HepG2 (cell line): ENCODE results near the gene IGIP. TPM values are rescaled to one million over a fixed set of nuclear protein-coding genes. Genes with fewer than 3 reads are reported as not detected.

Source experiments
- ARID4A ChIP-seq: sonication (generic); formaldehyde crosslinking; IDR thresholded peaks from 2 replicates; pipeline ENCODE4 v1.5.0; 2020; ENCODE audit warnings: mild to moderate bottlenecking, missing genetic modification reagents, borderline replicate concordance
- CEBPB ChIP-seq: IDR thresholded peaks from 2 replicates; pipeline ENCODE4 v1.6.1; 2011; ENCODE audit warnings: low read depth, low read length, improper control_type of control experiment, borderline replicate concordance
- DMAP1 ChIP-seq: IDR thresholded peaks from 2 replicates; pipeline ENCODE4 v1.6.1; 2016
- IRF2 ChIP-seq: IDR thresholded peaks from 2 replicates; pipeline ENCODE4 v1.6.1; 2018; ENCODE audit warnings: missing genetic modification reagents, missing compliant biosample characterization
- KAT7 ChIP-seq: IDR thresholded peaks from 2 replicates; pipeline ENCODE4 v1.6.1; 2018; ENCODE audit warnings: borderline replicate concordance, missing compliant biosample characterization
- KMT2A ChIP-seq: sonication (generic); formaldehyde crosslinking; IDR thresholded peaks from 2 replicates; pipeline ENCODE4 v1.4.0; 2020; ENCODE audit warnings: missing genetic modification reagents
- MAF1 ChIP-seq: sonication (generic); formaldehyde crosslinking; IDR thresholded peaks from 2 replicates; pipeline ENCODE4 v1.5.0; 2020; ENCODE audit warnings: missing genetic modification reagents, borderline replicate concordance
- MTF1 ChIP-seq: sonication (generic); formaldehyde crosslinking; IDR thresholded peaks from 2 replicates; pipeline ENCODE4 v1.5.0; 2020; ENCODE audit warnings: missing genetic modification reagents
- RFXANK ChIP-seq: IDR thresholded peaks from 2 replicates; pipeline ENCODE4 v1.6.1; 2016
- SAP130 ChIP-seq: IDR thresholded peaks from 2 replicates; pipeline ENCODE4 v1.6.1; 2016; ENCODE audit warnings: low read depth
- TFAP4 ChIP-seq: sonication (generic); IDR thresholded peaks from 2 replicates; pipeline ENCODE4 v1.6.1; 2016; ENCODE audit warnings: low read depth, borderline replicate concordance
- ZFP62 ChIP-seq: sonication (generic); formaldehyde crosslinking; IDR thresholded peaks from 2 replicates; pipeline ENCODE4 v1.4.0; 2020; ENCODE audit warnings: missing genetic modification reagents
- ZNF274 ChIP-seq: sonication (generic); formaldehyde crosslinking; IDR thresholded peaks from 2 replicates; pipeline ENCODE4 v1.5.1; 2020; ENCODE audit warnings: mild to moderate bottlenecking, missing genetic modification reagents
- ZNF468 ChIP-seq: sonication (generic); formaldehyde crosslinking; IDR thresholded peaks from 2 replicates; pipeline ENCODE4 v1.8.0; 2022; ENCODE audit warnings: mild to moderate bottlenecking, moderate library complexity, missing genetic modification reagents
- ZNF619 ChIP-seq: sonication (generic); formaldehyde crosslinking; IDR thresholded peaks from 2 replicates; pipeline ENCODE4 v1.4.0; 2020; ENCODE audit warnings: mild to moderate bottlenecking, missing genetic modification reagents
- ZNF639 ChIP-seq: conservative IDR thresholded peaks from 2 replicates; pipeline ENCODE4 v1.6.1; 2018; ENCODE audit warnings: missing genetic modification reagents
- ZNF644 ChIP-seq: IDR thresholded peaks from 2 replicates; pipeline ENCODE4 v1.6.1; 2016; ENCODE audit warnings: low read depth
- ZNF761 ChIP-seq: sonication (generic); formaldehyde crosslinking; conservative IDR thresholded peaks from 2 replicates; pipeline ENCODE4 v1.4.0; 2020; ENCODE audit warnings: mild to moderate bottlenecking, missing genetic modification reagents
- ZNF800 ChIP-seq: sonication (generic); formaldehyde crosslinking; IDR thresholded peaks from 2 replicates; pipeline ENCODE4 v1.4.0; 2020; ENCODE audit warnings: missing genetic modification reagents
- polyA plus RNA-seq, 8 experiments: library from polyadenylated mRNA; depleted of rRNA in 3 of 8; stranded (reverse) in 7 of 8; unstranded in 1 of 8; fragments of >200 nt; fragmentation: Illumina TruSeq in 4 of 8; extraction: Trizol in 4 of 8; gene quantifications; 2 replicates each; pipeline versions ENCODE4 v1.2.1 to v1.2.3, GENCODE V29; 2011 to 2016; ENCODE audit warnings: low read depth in 4 of 8, missing spikeins in 1 of 8, mixed read lengths in 1 of 8; ENCODE audit not compliant: insufficient read depth in 1 of 8
- total RNA-seq, 5 experiments: library from RNA; depleted of rRNA; stranded (reverse); fragments of >200 nt; fragmentation: Illumina TruSeq; extraction: Trizol; gene quantifications; 2 replicates each; pipeline ENCODE4 v1.2.3, GENCODE V29; 2016; ENCODE audit warnings: low read depth in 1 of 5

The IGIP gene
- total and polyA plus RNA-seq, 2 of the 13 experiments (the other 11 are each of a cell fraction or from before 2014, with no cell fraction given), result 1.7 to 2.1 TPM

- no peak for TF ChIP-seq ZNF639 (CRISPR knock-in tag)
- no peak for TF ChIP-seq ZNF644 (CRISPR knock-in tag)
- TF ChIP-seq ZFP62 (CRISPR knock-in tag), result no peak
- no peak for TF ChIP-seq ZNF761 (CRISPR knock-in tag)
- TF ChIP-seq KAT7, result no peak
- TF ChIP-seq SAP130 (CRISPR knock-in tag), result 0 out of 2 replicates have a peak, but pooled peaks have one; percentile 32
- TF ChIP-seq ZNF274, result no peak
- TF ChIP-seq ARID4A (CRISPR knock-in tag), result peak; percentile 37; the same call in 1 of the 2 replicates
- no peak for TF ChIP-seq CEBPB
- TF ChIP-seq IRF2 (CRISPR knock-in tag), result peak; percentile 44; the same call in 1 of the 2 replicates
- TF ChIP-seq TFAP4, result no peak; the same call in 1 of the 2 replicates
- TF ChIP-seq ZNF468 (CRISPR knock-in tag), result no peak
- TF ChIP-seq MAF1 (CRISPR knock-in tag), result 0 out of 2 replicates have a peak, but pooled peaks have one; percentile 38
- no peak for TF ChIP-seq RFXANK (CRISPR knock-in tag)
- no peak for TF ChIP-seq ZNF619 (CRISPR knock-in tag)
- no peak for TF ChIP-seq MTF1 (CRISPR knock-in tag)
- no peak for TF ChIP-seq DMAP1 (CRISPR knock-in tag)
- no peak for TF ChIP-seq ZNF800 (CRISPR knock-in tag)
- TF ChIP-seq KMT2A (CRISPR knock-in tag), result no peak
Measured at GRCh38 chr5:140157032-140157781, 31.5 kb downstream of the IGIP start (continued).
